Astrocyte of the spinal cord (primary cell): ENCODE data around the gene CORO1C.
"Not testable (repeated sequence)": the region's sequence is repeated elsewhere in the genome, so short reads cannot be mapped to it uniquely, and the experiment has no call there.

Experiments
- DNase-seq: peaks from one replicate; pipeline ENCODE4 v3.0.0; 2011; ENCODE audit warnings: low read depth, low spot score
- H3K4me3 ChIP-seq: 2 replicates; pipeline ENCODE4 v1.5.1; 2011; ENCODE audit warnings: low read depth, mild to moderate bottlenecking, low read length, moderate library complexity
- in situ Hi-C: cut with HindIII; loops from 2 replicates; pipeline ENCODE4 v1.10.0; 2017; ENCODE audit warnings: low sequenced_read_pairs
- TF ChIP-seq, protein P1 (sequence below): IDR thresholded peaks from 2 replicates; pipeline ENCODE4 v1.5.1; 2012; ENCODE audit warnings: low read depth, mild to moderate bottlenecking, low read length, inconsistent platforms

The CORO1C gene

DNA sequence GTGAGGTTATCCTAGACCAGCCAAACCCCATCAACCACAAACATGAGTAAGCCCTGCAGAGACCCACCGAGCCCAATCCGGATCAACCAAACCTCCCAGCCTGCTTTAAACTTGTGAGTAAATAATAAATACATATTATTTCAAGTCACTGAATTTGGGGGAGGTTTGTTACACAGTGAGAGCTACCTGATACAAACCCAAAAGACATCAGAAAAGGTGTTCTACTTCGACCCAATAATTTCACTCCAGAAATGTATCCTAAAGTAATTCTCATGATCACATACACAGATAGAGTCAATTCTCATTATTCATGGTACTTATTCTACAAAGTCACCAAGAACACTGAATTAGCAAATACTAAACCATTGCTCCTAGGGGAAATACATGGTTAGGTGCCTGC, 16.2 kb upstream of the CORO1C start:
- no peak overlapping the region for H3K4me3 ChIP-seq
- TF ChIP-seq, protein P1, sequence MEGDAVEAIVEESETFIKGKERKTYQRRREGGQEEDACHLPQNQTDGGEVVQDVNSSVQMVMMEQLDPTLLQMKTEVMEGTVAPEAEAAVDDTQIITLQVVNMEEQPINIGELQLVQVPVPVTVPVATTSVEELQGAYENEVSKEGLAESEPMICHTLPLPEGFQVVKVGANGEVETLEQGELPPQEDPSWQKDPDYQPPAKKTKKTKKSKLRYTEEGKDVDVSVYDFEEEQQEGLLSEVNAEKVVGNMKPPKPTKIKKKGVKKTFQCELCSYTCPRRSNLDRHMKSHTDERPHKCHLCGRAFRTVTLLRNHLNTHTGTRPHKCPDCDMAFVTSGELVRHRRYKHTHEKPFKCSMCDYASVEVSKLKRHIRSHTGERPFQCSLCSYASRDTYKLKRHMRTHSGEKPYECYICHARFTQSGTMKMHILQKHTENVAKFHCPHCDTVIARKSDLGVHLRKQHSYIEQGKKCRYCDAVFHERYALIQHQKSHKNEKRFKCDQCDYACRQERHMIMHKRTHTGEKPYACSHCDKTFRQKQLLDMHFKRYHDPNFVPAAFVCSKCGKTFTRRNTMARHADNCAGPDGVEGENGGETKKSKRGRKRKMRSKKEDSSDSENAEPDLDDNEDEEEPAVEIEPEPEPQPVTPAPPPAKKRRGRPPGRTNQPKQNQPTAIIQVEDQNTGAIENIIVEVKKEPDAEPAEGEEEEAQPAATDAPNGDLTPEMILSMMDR = no peak
- in situ Hi-C loops = no loop called here
- DNase-seq = no peak

DNA sequence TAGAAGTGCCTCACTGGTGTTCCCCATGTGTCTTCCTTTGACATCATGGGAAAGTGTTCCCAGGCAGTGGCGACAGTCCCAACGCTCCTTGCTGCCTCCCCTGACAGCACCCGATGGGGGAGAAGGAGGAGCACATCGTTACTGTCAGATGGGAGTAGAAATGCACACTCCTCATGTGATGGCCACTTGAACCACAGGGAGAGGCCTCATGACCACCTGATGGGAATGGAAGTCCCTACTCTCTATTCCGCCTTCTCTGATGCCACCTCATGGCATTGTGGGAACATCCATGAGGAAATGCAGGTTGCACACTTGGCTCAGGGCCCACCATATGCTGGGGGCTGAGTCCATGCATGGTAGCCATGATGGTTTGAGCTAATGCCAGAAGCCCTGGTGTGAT, 14.3 kb upstream of the CORO1C start:
- DNase-seq = no peak
- TF ChIP-seq, protein P1 = no peak
- no peak overlapping the region for H3K4me3 ChIP-seq
- in situ Hi-C loops = no loop called here

DNA sequence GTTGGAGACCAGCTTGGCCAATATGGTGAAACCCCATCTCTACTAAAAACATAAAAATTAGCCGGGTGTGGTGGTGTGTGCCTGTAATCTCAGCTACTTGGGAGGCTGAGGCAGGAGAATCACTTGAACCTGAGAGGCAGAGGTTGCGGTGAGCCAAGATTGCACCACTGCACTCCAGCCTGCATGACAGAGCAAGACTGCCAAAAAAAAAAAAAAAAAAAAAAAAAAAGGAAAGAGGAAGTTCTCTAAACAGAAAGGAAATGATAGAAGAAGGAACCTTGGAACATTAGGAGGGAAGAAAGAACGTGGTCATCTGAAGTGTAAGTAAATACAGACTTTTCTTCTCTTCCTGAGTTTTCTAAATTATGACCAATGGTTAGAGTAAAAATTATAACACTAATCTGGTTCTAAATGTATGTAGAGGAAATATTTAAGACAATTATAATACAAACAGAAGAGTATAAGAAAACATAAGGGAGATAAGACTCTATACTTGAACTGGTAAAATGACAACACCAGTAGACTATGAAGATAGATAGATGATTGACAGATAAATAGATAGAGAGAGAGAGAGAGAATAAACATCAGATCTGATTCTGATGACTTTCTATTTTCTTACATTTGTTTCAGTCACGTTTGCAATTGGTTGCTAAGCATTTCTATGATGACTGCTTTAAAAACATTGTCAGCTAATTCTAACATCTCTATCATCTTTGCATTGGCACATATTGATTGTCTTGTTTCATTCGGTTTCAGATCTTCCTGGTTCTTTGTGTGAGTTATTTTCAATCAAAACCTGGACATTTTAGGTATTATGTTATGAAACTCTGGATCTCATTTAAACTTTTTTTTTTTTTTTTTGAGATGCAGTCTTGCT, 12.9 kb upstream of the CORO1C start:
- TF ChIP-seq, protein P1 = no peak
- H3K4me3 ChIP-seq = no peak overlapping the region
- in situ Hi-C loops = no loop called here
- no peak for DNase-seq

DNA sequence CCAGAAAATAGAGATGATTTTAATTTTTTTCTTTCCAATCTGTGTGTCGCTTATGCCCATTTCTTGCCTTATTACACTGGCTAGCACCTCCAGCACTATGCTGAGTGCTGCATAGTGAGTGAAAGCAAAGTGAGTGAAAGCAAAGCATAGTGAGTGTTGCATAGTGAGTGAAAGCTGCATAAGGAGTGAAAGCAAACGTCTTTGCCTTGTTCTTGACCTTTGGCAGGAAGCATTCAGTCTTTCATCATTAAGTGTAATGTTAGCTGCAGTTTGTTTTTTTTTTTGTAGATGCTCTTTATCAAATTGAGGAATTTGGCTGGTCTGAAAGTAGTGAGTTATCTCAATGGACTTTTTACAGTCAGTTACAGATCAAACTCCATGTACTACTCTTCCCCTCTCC, 6.9 kb upstream of the CORO1C start:
- no peak overlapping the region for H3K4me3 ChIP-seq
- TF ChIP-seq, protein P1 = no peak
- no peak for DNase-seq
- in situ Hi-C loops = no loop called here

DNA sequence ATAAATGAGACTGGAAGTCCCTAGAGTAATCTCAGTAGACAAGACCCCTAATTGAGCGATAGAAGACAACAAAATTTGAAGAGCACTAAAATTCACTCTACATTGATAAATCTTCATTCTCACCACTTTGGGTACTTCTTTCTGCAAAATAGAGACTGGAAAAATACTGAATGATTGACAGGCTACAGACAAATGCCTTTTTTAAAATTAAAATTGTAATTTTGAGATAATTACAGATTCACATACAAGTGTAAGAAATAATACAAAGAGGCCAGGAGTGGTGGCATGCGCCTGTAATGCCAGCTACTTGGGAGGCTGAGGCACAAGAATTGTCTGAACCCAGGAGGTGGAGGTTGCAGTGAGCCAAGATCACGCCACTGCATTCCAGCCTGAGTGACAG, 4.5 kb upstream of the CORO1C start:
- TF ChIP-seq, protein P1 = no peak
- no peak overlapping the region for H3K4me3 ChIP-seq
- DNase-seq = no peak
- in situ Hi-C loops = no loop called here

DNA sequence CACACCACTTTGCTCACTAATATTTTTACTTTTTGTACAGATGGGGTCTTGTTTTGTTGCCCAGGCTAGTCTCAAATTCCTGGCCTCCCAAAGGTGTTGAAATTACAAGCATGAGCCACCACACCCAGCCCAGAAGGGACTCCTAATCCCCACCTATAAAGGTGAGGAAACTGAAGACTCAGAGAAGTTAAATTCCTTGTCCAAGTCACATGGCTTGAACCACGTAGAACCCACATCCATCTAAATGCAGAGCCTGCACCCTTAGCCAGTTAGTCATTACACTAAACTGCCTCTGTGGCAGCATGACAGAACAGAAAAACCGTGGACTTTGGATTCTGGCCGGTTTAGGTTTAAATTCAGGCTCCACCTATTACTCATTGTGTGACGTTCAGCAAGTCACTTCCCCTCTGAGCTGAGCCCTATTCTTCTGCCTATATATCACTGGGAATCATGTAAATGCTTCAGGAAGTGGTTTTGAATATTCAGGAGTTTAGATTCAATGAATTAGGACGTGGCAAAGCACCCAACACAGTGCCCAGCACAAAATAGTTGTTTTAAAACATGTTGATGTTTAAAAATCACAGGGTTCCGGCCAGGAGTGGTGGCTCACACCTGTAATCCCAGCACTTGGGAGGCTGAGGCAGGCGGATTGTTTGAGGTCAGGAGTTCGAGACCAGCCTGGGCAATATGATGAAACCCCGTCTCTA, 3.0 kb upstream of the CORO1C start:
- no peak overlapping the region for H3K4me3 ChIP-seq
- in situ Hi-C loops = no loop called here
- DNase-seq = peak; percentile 94
- TF ChIP-seq, protein P1 = no peak

DNA sequence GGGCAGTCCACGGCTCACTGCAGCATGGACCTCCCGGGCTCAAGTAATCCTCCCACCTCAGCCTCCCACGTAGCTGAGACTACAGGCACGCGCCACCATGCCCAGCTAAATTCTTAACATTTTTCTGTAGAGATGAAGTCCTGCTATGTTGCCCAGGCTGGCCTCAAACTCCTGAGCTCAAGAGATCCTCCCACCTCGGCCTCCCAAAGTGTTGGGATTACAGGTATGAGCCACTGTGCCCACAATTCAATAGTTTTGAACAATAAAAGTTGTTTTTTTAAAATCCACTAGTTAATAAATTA, 1.9 kb upstream of the CORO1C start:
- not testable (repeated sequence) for DNase-seq

More for the DNA sequence above, 1.9 kb upstream of the CORO1C start:
- in situ Hi-C loops, H3K4me3 ChIP-seq: not testable (repeated sequence)
